GM19455 (cell line): Measurements from ENCODE around the gene BLOC1S5.
"Not testable (repeated sequence)": the region's sequence is repeated elsewhere in the genome, so short reads cannot be mapped to it uniquely, and the experiment has no call there.

Experiments
- ATAC-seq: cut with Tn5 transposase; IDR thresholded peaks from one replicate; pipeline ENCODE4 v1.9.1; 2021; ENCODE audit not compliant: unreplicated experiment

The BLOC1S5 gene

GRCh38 chr6:8045769-8046168 lies 18.4 kb downstream of the BLOC1S5 start:
- not testable (repeated sequence) for ATAC-seq

- ATAC-seq: no peak
These were observed 21.0 kb downstream of the BLOC1S5 start for GRCh38 chr6:8043221-8043620.

- no peak for ATAC-seq
These were observed 22.1 kb downstream of the BLOC1S5 start for GRCh38 chr6:8041913-8042583.

- not testable (repeated sequence) for ATAC-seq
These were observed 30.1 kb downstream of the BLOC1S5 start for GRCh38 chr6:8034107-8034506.

- no peak for ATAC-seq
These were observed 33.3 kb downstream of the BLOC1S5 start for GRCh38 chr6:8030920-8031319.

GRCh38 chr6:8029243-8029870 lies 34.8 kb downstream of the BLOC1S5 start:
- no peak for ATAC-seq

GRCh38 chr6:8027965-8028651 lies 36.1 kb downstream of the BLOC1S5 start:
- no peak for ATAC-seq

GRCh38 chr6:8026800-8027199 lies 37.4 kb downstream of the BLOC1S5 start:
- ATAC-seq: no peak

GRCh38 chr6:8025191-8025590 lies 39.0 kb downstream of the BLOC1S5 start:
- no peak for ATAC-seq

- no peak for ATAC-seq
These were observed 40.6 kb downstream of the BLOC1S5 start for GRCh38 chr6:8023638-8024037.

- no peak for ATAC-seq
These were observed 44.1 kb downstream of the BLOC1S5 start for GRCh38 chr6:8020083-8020482.

GRCh38 chr6:8017705-8018104 lies 46.5 kb downstream of the BLOC1S5 start:
- ATAC-seq: peak; percentile 25

GRCh38 chr6:8017276-8017701 lies 46.9 kb downstream of the BLOC1S5 start:
- peak; percentile 70 for ATAC-seq

- no peak for ATAC-seq
These were observed 49.2 kb downstream of the BLOC1S5 start for GRCh38 chr6:8014947-8015346.

- no peak for ATAC-seq
These were observed 50.4 kb downstream of the BLOC1S5 start for GRCh38 chr6:8013763-8014162.

- ATAC-seq: no peak
These were observed 58.0 kb downstream of the BLOC1S5 start for GRCh38 chr6:8006208-8006607.

- no peak for ATAC-seq
These were observed 59.1 kb downstream of the BLOC1S5 start for GRCh38 chr6:8005136-8005535.

GRCh38 chr6:8000636-8001035 lies 63.6 kb downstream of the BLOC1S5 start:
- ATAC-seq: no peak

- ATAC-seq: no peak
These were observed 64.0 kb downstream of the BLOC1S5 start for GRCh38 chr6:8000188-8000596.

- no peak for ATAC-seq
These were observed 65.0 kb downstream of the BLOC1S5 start for GRCh38 chr6:7999201-7999600.

GRCh38 chr6:7998103-7998725 lies 66.0 kb downstream of the BLOC1S5 start:
- no peak for ATAC-seq

GRCh38 chr6:7997286-7997685 lies 66.9 kb downstream of the BLOC1S5 start:
- ATAC-seq: no peak
